Measurements from ENCODE around the gene ZSCAN20.

The ZSCAN20 gene

DNA sequence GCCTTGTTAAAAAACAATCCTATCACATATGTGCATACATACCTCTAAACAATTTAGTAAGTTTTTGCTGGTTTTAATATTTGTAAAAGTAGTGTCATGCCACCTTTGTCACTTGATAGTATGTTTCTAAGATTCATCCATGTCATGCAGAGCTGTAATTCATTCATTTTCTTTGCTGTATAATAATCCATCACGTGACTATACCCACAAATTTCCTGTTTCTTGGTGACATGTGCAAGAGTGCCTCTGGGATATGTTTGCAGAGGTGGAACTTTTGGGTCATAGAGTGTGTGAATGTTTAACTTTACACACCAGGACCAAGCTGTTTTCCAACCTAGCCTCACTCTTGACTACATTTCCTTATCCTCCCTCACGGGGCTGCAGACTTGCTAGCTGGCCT lies 62.9 kb downstream of the ZSCAN20 start:
- no peak for DNase-seq (ENCODE audit: low read depth)

DNA sequence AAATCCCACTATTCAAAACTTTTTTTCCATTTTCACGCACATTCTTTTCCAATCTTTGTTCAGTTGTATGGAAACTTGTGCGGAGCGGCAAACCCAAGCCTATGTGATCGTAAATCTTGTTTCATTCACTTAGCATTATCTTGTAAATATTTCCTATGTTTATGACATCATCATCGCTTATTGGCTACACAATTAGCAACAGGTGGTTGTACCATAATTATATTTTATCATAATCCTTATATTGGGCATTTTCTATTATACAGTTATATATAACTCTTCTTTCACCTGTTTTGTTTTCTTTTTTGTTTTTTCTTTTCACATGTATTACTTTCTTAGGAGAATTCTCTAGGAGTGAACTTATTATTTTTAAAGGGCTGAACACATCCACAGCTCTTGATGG lies 65.4 kb downstream of the ZSCAN20 start:
- DNase-seq (ENCODE audit: low read depth) = no peak

DNA sequence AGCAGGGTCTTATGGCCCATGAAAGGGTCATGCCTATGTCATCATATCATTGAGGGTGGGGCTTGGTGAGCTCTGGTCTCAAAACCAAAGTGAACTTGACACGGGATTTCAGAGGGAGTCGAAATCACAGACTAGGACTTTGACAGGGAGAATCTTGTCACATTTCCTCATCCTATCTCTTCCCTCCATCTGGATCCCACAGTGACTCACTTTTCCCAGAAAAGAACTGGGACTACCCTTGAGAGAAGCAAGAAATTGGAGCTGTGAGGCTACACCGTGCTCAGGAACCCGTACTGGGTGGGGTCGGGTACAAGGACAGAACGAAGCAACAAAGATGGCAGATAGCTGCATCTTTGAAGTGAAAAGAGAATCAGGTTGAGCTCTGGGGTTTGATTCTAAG lies 69.5 kb downstream of the ZSCAN20 start:
- DNase-seq (ENCODE audit: low read depth) = no peak

All from stromal cell of bone marrow (primary cell).